Measurements from ENCODE around the gene UCP2. TPM values are rescaled to one million over a fixed set of nuclear protein-coding genes. Genes with fewer than 3 reads are reported as not detected.

The UCP2 gene
- total and polyA plus RNA-seq, 9 of the 15 experiments (the other 6 are each of a cell fraction or from before 2014, with no cell fraction given), result 19.2 to 216 (median 87.9) TPM

DNA sequence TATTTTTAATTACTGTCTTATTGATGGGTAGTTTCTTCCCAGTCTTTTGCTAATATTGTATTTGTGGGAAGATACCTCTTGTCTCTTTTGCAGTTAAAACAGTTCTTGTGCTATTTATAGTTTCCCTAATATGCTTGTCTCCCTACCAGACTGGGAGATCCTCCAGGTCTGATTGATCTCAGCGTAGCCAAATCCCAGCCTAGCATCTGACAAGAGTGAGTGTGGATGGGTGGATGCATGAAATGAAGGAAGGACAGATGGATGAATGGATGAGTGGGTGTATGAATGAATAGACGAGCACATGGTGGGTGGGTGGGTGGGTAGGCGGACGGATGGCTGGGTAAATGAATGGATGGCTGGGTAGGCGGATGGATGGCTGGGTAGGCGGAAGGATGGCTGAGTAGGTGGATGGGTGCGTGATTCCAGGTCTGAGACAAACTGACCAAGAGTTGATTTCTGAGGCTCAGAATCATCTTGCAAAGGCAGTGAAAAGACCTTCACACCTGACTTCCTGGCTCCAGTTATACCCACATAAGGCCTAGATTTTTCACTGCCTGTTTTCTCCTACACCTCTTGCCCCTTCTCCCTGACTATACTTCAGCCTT, 20.4 kb downstream of the UCP2 start:
- Histone ChIP-seq H3K4me3 (no peak overlapping the region), H3K4me1 (replicated peaks in 1 of 2; ENCODE audit: control insufficient read depth in 2 of 2, insufficient read depth in 2 of 2, low read length in 2 of 2) (peaks cover 6 to 9% of the 10 kb centered on the region in 2 experiments; a peak in 4 of 5 replicates), H3K79me2 (ENCODE audit: control insufficient read depth, insufficient read depth, low read length) (no peaks in the 10 kb centered on the region), H3K9ac (ENCODE audit: insufficient read depth in 1 of 2, low read depth in 2 of 2, low read length in 2 of 2) (no peak overlapping the region), H3K4me2 (ENCODE audit: insufficient read depth, low read length) (no peak overlapping the region), H3K9me3 (replicated peaks; ENCODE audit: control insufficient read depth, insufficient read depth, low read depth, low read length) (no peaks in the 10 kb centered on the region), H3K36me3 (ENCODE audit: control insufficient read depth, insufficient read depth, low read length) (no peaks in the 10 kb centered on the region), H3K27ac (ENCODE audit: extremely low read depth, low read depth, low read length) (no peak overlapping the region), H2AFZ (ENCODE audit: low read depth, low read length) (0 out of 2 replicates have a peak overlapping the region, but pooled peaks have one; percentile 40), H3K27me3 (ENCODE audit: control insufficient read depth in 2 of 2, insufficient read depth in 2 of 2, low read length in 2 of 2) (peaks cover 0 to 5% of the 10 kb centered on the region in 2 experiments; a peak in 2 of 5 replicates), H4K20me1 (replicated peaks; ENCODE audit: control insufficient read depth, insufficient read depth, low read length) (no peaks in the 10 kb centered on the region), H3K9me1 (ENCODE audit: control insufficient read depth, insufficient read depth, low read length) (no peaks in the 10 kb centered on the region)
- intact Hi-C loops (cut with micrococcal nuclease) (no loop called here), in situ Hi-C loops (cut with MboI) (loop anchor here (10.0 kb wide), 1 partner anchor 493 kb away; no protein-coding TSS in a partner anchor)
- WGBS (ENCODE audit: insufficient coverage, low coverage, missing lambda C conversion rate), result 16% methylated on average over 1 of the region's 7 CpGs
- ChIA-PET CTCF (ENCODE audit: low intra/inter-chr PET ratio) (interaction anchor here (0.7 kb wide), 1 partner anchor 126 kb away, joined by 3 read pairs; no protein-coding TSS in a partner anchor), POLR2A (interaction anchor here (0.9 kb wide), 1 partner anchor 12 kb away, joined by 5 read pairs; no protein-coding TSS in a partner anchor)
- FAIRE-seq, result no peak
- TF ChIP-seq, protein P1, sequence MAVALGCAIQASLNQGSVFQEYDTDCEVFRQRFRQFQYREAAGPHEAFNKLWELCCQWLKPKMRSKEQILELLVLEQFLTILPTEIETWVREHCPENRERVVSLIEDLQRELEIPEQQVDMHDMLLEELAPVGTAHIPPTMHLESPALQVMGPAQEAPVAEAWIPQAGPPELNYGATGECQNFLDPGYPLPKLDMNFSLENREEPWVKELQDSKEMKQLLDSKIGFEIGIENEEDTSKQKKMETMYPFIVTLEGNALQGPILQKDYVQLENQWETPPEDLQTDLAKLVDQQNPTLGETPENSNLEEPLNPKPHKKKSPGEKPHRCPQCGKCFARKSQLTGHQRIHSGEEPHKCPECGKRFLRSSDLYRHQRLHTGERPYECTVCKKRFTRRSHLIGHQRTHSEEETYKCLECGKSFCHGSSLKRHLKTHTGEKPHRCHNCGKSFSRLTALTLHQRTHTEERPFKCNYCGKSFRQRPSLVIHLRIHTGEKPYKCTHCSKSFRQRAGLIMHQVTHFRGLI (CRISPR knock-in tag; IDR thresholded peaks at IDR 0.05), result no peak
- peak; percentile 6; the same call in 1 of the 2 replicates for TF ChIP-seq MEF2A (IDR thresholded peaks at IDR 0.05; ENCODE audit: control insufficient read depth, low read depth, low read length)
- ATAC-seq, result no peak
- no TSS peak for BruUV-seq (replicated peaks)
- DNase-seq (ENCODE audit: extremely low read depth in 1 of 4, low spot score in 3 of 4), result no peak

Data from K562 (cell line).